HG02884 (cell line): Measurements from ENCODE around the gene MAP1LC3B2.

ENCODE experiments used
- ATAC-seq: cut with Tn5 transposase; IDR thresholded peaks from one replicate; pipeline ENCODE4 v1.9.1; 2021; ENCODE audit warnings: mild to moderate bottlenecking, moderate library complexity; ENCODE audit not compliant: unreplicated experiment

MAP1LC3B2 gene

GRCh38 chr12:116591855-116592637 lies 32.9 kb downstream of the MAP1LC3B2 start:
- ATAC-seq = no peak

- no peak for ATAC-seq
Observed at GRCh38 chr12:116592731-116593130, 33.5 kb downstream of the MAP1LC3B2 start.

GRCh38 chr12:116594325-116595038 lies 35.3 kb downstream of the MAP1LC3B2 start:
- no peak for ATAC-seq

GRCh38 chr12:116595186-116595585 lies 36.0 kb downstream of the MAP1LC3B2 start:
- ATAC-seq = no peak

GRCh38 chr12:116595672-116596071 lies 36.5 kb downstream of the MAP1LC3B2 start:
- no peak for ATAC-seq

- no peak for ATAC-seq
Observed at GRCh38 chr12:116597886-116598285, 38.7 kb downstream of the MAP1LC3B2 start.

- no peak for ATAC-seq
Observed at GRCh38 chr12:116598311-116599284, 39.4 kb downstream of the MAP1LC3B2 start.

GRCh38 chr12:116599285-116600136 lies 40.3 kb downstream of the MAP1LC3B2 start:
- ATAC-seq = no peak

GRCh38 chr12:116600959-116601918 lies 42.1 kb downstream of the MAP1LC3B2 start:
- no peak for ATAC-seq

GRCh38 chr12:116601933-116602810 lies 43.0 kb downstream of the MAP1LC3B2 start:
- ATAC-seq = no peak

- ATAC-seq = no peak
Observed at GRCh38 chr12:116603546-116604177, 44.5 kb downstream of the MAP1LC3B2 start.

- ATAC-seq = no peak
Observed at GRCh38 chr12:116604178-116604895, 45.2 kb downstream of the MAP1LC3B2 start.

- no peak for ATAC-seq
Observed at GRCh38 chr12:116604951-116605641, 45.9 kb downstream of the MAP1LC3B2 start.

- ATAC-seq = no peak
Observed at GRCh38 chr12:116606397-116606796, 47.2 kb downstream of the MAP1LC3B2 start.

GRCh38 chr12:116607039-116607438 lies 47.9 kb downstream of the MAP1LC3B2 start:
- ATAC-seq = no peak
